22Rv1 (cell line): Measurements from ENCODE around the gene ANTXRL.
"Not testable (repeated sequence)": the region's sequence is repeated elsewhere in the genome, so short reads cannot be mapped to it uniquely, and the experiment has no call there.

Experiments
- CTCF ChIP-seq: fragments of 450-650 bp; IDR thresholded peaks from 2 replicates; pipeline ENCODE4 v1.5.1; 2017; ENCODE audit warnings: mild to moderate bottlenecking
- ZFX ChIP-seq: fragments of 450-650 bp; IDR thresholded peaks from 2 replicates; pipeline ENCODE4 v1.6.1; 2017; ENCODE audit warnings: antibody characterized with exemption, borderline replicate concordance

GRCh38 chr10:46367666-46368240 is 81.0 kb downstream of the ANTXRL start:
- not testable (repeated sequence) for TF ChIP-seq CTCF, ZFX
